GM15510 (cell line): ENCODE results near the gene ATG2B.

Source experiments
- POLR2A ChIP-seq: IDR thresholded peaks from 3 replicates; pipeline ENCODE4 v1.6.1; 2011; ENCODE audit warnings: borderline replicate concordance; ENCODE audit not compliant: insufficient read length; ENCODE audit errors: extremely low read depth

ATG2B gene

GRCh38 chr14:96257900-96258299, 105.2 kb downstream of the ATG2B start:
- no peak for TF ChIP-seq POLR2A

GRCh38 chr14:96257056-96257455, 106.1 kb downstream of the ATG2B start:
- TF ChIP-seq POLR2A = no peak

GRCh38 chr14:96256407-96256806, 106.7 kb downstream of the ATG2B start:
- no peak for TF ChIP-seq POLR2A

GRCh38 chr14:96255501-96256366, 107.4 kb downstream of the ATG2B start, which contains the start of gene BDKRB1:
BDKRB1 (plus strand) TSS chr14:96256210; CDS start chr14:96263683, 7,473 bp downstream.
- no peak for TF ChIP-seq POLR2A

- TF ChIP-seq POLR2A = no peak
These were observed 108.5 kb downstream of the ATG2B start for GRCh38 chr14:96254687-96255086.

- TF ChIP-seq POLR2A = no peak
These were observed 110.1 kb downstream of the ATG2B start for GRCh38 chr14:96252999-96253539.

- no peak for TF ChIP-seq POLR2A
These were observed 110.7 kb downstream of the ATG2B start for GRCh38 chr14:96252323-96252998.

- TF ChIP-seq POLR2A = no peak
These were observed 111.4 kb downstream of the ATG2B start for GRCh38 chr14:96251656-96252155.

- no peak for TF ChIP-seq POLR2A
These were observed 112.7 kb downstream of the ATG2B start for GRCh38 chr14:96250485-96250884.

GRCh38 chr14:96249029-96249428, 114.1 kb downstream of the ATG2B start:
- no peak for TF ChIP-seq POLR2A

GRCh38 chr14:96247031-96247430, 116.1 kb downstream of the ATG2B start:
- no peak for TF ChIP-seq POLR2A

GRCh38 chr14:96246539-96246847, 116.6 kb downstream of the ATG2B start:
- TF ChIP-seq POLR2A = no peak

GRCh38 chr14:96245710-96246538, 117.2 kb downstream of the ATG2B start:
- TF ChIP-seq POLR2A = no peak

GRCh38 chr14:96243785-96244184, 119.4 kb downstream of the ATG2B start:
- no peak for TF ChIP-seq POLR2A

- no peak for TF ChIP-seq POLR2A
These were observed 121.0 kb downstream of the ATG2B start for GRCh38 chr14:96242126-96242525.

GRCh38 chr14:96240641-96241040, 122.5 kb downstream of the ATG2B start:
- no peak for TF ChIP-seq POLR2A

GRCh38 chr14:96239711-96240141, 123.4 kb downstream of the ATG2B start:
- no peak for TF ChIP-seq POLR2A
